ENCODE measurements around the gene NDUFS7. TPM values are rescaled to one million over a fixed set of nuclear protein-coding genes. Genes with fewer than 3 reads are reported as not detected.

NDUFS7 gene
- total RNA-seq, 1 experiment from 2014 or later: 83.9 TPM

GRCh38 chr19:1350867-1351266 is 32.8 kb upstream of the NDUFS7 start:
- Histone ChIP-seq H3K9me3 (ENCODE audit: control insufficient read depth, low read depth, low read length) (no peaks in the 10 kb centered on the region), H2BK120ac (ENCODE audit: low read depth, low read length, poor library complexity, severe bottlenecking) (no peak overlapping the region), H3T11ph (ENCODE audit: low read length) (no peak overlapping the region), H3K18ac (ENCODE audit: insufficient read length, low read depth, low read length) (no peak overlapping the region), H4K91ac (ENCODE audit: insufficient read length, low read depth, low read length) (no peak overlapping the region), H3K9ac (ENCODE audit: extremely low read depth, insufficient read length, low read length) (peak overlapping the region; percentile 6), H3K23me2 (ENCODE audit: insufficient read length, low read depth, low read length, poor library complexity, severe bottlenecking) (peaks cover 7% of the 10 kb centered on the region), H3K56ac (ENCODE audit: insufficient read length, low read depth, low read length) (no peak overlapping the region), H3K27ac (ENCODE audit: insufficient read length, low read depth, low read length) (no peak overlapping the region), H3K79me2 (ENCODE audit: insufficient read depth, low read length) (no peaks in the 10 kb centered on the region), H3K27me3 (ENCODE audit: insufficient read depth, low read length) (no peaks in the 10 kb centered on the region), H2AK5ac (ENCODE audit: insufficient read length, low read length) (no peak overlapping the region), H2BK12ac (ENCODE audit: insufficient read length, low read depth, low read length) (no peak overlapping the region), H3K4me2 (ENCODE audit: insufficient read depth, insufficient read length, low read length) (no peak overlapping the region), H3K23ac (ENCODE audit: insufficient read length, low read depth, low read length) (no peak overlapping the region), H4K5ac (ENCODE audit: insufficient read length, low read depth, low read length) (no peak overlapping the region), H2BK20ac (ENCODE audit: low read depth, low read length, poor library complexity, severe bottlenecking) (no peak overlapping the region), H4K8ac (replicated peaks; ENCODE audit: insufficient read length, low read depth, low read length) (no peak overlapping the region), H4K20me1 (ENCODE audit: control insufficient read depth, insufficient read depth, insufficient read length) (no peaks in the 10 kb centered on the region), H3K4me1 (ENCODE audit: insufficient read depth, low read length) (no peaks in the 10 kb centered on the region), H3K4ac (ENCODE audit: low read depth, low read length) (no peak overlapping the region), H3K14ac (ENCODE audit: insufficient read depth, low read length) (no peak overlapping the region), H3K79me1 (ENCODE audit: insufficient read depth, low read depth, low read length, poor library complexity, severe bottlenecking) (no peaks in the 10 kb centered on the region), H2BK5ac (ENCODE audit: insufficient read length, low read length) (no peak overlapping the region), H2BK15ac (ENCODE audit: low read depth, low read length) (no peak overlapping the region), H2AFZ (ENCODE audit: low read length) (no peak overlapping the region)
- DNase-seq: no peak
- Mint-ChIP-seq H3K27ac (peak overlapping the region in 1 of 3 experiments; percentile 37; a peak in 1 of 7 replicates), H3K9me3 (no peaks in the 10 kb centered on the region), H3K36me3 (ENCODE audit: insufficient read depth in 1 of 3, low read depth in 3 of 3) (peaks cover 0 to 2% (median 0%) of the 10 kb centered on the region in 3 experiments; a peak in 2 of 7 replicates), H3K4me3 (no peak overlapping the region), H3K4me1 (peaks cover 4 to 5% of the 10 kb centered on the region in 2 experiments), H3K27me3 (ENCODE audit: low read depth) (peaks cover 8% of the 10 kb centered on the region)
- WGBS (ENCODE audit: extremely low coverage, insufficient read length, low lambda C conversion rate): no CpG with 5 or more reads among the region's 5 CpGs
- no peak for TF ChIP-seq CTCF (conservative IDR thresholded peaks at IDR 0.05)
